Measurements from ENCODE around the gene NDUFA7.

The NDUFA7 gene

GRCh38 chr19:8261347-8261746 is 59.8 kb downstream of the NDUFA7 start:
- no peak for DNase-seq

Measured in midbrain (tissue), 1 donor.